Stimulated activated CD4-positive, alpha-beta T cell treated with anti-CD3 and anti-CD28 coated beads, Interleukin-15, amount 100 ng/mL, for 24 hours (primary cell): ENCODE measurements around the gene EIF5B.
"Not testable (repeated sequence)": the region's sequence is repeated elsewhere in the genome, so short reads cannot be mapped to it uniquely, and the experiment has no call there.

ENCODE experiments used
- DNase-seq: peaks from one replicate; pipeline ENCODE4 v3.0.0-alpha.2; 2020

The EIF5B gene

DNA sequence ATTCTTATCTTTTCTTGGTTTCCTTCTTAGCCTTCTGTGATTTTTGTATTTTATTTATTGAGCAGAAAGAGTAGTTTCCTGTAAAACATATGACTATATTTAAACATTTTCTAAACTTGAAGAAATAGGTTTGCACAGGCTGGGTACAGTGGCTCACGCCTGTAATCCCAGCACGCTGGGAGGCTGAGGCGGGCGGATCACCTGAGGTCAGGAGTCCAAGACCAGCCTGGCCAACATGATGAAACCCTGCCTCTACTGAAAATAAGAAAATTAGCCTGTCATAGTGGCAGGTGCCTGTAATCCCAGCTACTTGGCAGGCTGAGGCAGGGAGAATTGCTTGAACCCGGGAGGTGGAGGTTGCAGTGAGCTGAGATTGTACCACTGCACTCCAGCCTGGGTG, 31.7 kb downstream of the EIF5B start:
- not testable (repeated sequence) for DNase-seq

DNA sequence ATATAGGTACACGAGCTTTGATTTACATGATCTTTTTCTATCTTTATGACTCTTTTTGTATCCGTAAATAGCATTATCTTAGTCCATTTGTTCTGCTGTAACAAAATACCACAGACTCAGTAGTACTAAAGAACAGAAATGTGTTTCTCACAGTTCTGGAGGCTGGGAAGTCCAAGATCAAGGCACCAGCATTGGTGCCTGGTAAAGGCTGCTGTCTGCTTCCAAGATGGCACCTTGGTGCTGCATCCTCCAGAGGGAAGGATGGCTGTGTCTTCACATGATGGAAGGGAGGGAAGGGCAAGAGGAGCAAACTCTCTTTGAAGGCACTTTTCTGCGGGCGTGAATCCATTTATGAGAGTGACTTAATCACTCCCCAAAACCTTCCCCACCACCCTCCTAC, 36.0 kb downstream of the EIF5B start:
- no peak for DNase-seq

DNA sequence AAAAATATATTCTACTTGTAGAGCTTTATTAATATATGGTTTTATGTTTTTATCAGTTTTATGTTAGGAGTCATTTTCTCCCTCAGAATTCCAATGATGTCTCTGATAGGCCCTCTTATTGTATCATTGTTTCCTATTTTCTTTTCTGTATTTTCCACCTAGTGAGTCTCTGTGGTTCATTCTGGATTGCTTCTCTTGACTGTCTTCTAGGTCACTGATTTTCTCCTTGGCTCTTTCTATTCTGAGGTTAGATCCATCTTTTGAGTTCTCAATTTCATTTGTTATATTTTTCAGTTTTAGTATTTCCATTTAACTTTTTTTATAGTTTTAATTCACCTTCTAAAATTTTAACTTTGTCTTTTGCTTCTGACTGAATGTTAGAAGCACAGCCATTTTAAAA, 37.6 kb downstream of the EIF5B start:
- no peak for DNase-seq

GRCh38 chr2:99376254-99376864, 39.2 kb downstream of the EIF5B start:
- DNase-seq: no peak

GRCh38 chr2:99377879-99378278, 40.7 kb downstream of the EIF5B start:
- DNase-seq: no peak

GRCh38 chr2:99380376-99381010, 43.3 kb downstream of the EIF5B start:
- no peak for DNase-seq

DNA sequence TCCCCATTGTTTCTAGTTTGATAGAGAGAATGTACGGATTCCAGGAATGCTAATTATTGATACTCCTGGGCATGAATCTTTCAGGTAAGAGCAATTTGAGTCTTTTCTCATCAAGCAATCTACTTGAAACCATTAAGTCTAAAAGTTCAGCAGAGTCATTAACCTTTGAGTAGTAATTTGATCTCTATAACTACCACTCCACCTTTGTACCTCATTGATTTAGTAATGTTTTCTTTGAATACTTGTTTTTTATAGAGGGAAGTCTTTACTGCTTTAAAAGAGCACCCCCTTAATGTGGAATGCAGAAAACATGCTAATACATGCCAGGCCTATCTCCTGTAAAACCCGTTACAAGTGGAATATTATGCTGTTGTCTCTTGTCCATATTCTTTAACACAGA, 45.0 kb downstream of the EIF5B start:
- DNase-seq: no peak

- no peak for DNase-seq
Measured at GRCh38 chr2:99386011-99386410, 48.8 kb downstream of the EIF5B start.

- no peak for DNase-seq
Measured at GRCh38 chr2:99388892-99389291, 51.7 kb downstream of the EIF5B start.

GRCh38 chr2:99389371-99389770, 52.2 kb downstream of the EIF5B start:
- DNase-seq: no peak

DNA sequence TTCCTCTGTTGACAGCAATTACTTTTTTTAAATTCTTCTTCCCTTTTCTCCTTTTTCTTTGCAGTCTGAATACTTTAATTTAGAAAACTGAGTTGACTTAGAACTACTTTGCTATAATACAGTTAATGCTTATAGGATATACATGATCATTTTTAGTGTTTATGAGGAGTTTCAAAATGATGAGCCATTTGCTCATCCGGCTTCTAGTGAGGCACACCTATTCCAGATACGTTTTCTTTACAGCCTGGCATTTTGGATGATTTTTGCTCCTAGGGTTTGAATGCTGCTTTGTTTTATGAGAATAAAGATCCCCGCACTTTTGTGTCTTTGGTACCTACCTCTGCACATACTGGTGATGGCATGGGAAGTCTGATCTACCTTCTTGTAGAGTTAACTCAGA, 52.8 kb downstream of the EIF5B start:
- DNase-seq: no peak

DNA sequence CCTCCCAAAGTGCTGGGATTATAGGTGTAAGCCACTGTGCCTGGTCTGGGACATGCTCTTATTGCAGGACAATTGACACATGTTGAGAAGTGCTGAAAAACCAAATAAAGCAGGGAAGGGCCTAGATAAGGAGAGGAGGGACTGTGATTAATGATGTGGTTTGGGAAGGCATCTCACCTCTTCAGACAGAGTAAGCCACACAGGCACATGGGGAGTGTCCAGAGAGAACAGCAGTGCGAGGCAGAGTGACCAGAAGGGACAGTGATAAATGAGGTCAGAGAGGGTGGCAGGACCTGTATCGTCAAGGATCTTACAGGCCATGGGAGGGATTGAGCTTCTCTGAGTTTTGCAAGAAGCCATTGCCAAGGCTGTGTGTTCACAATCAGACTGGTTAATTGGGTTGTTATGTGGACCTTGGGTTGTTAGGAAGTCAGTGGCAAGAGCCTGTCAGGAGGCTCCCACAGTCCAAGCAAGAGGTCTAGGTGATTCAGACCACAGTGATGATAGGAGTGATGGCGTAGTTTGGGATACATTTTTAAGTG, 58.5 kb downstream of the EIF5B start:
- no peak for DNase-seq

DNA sequence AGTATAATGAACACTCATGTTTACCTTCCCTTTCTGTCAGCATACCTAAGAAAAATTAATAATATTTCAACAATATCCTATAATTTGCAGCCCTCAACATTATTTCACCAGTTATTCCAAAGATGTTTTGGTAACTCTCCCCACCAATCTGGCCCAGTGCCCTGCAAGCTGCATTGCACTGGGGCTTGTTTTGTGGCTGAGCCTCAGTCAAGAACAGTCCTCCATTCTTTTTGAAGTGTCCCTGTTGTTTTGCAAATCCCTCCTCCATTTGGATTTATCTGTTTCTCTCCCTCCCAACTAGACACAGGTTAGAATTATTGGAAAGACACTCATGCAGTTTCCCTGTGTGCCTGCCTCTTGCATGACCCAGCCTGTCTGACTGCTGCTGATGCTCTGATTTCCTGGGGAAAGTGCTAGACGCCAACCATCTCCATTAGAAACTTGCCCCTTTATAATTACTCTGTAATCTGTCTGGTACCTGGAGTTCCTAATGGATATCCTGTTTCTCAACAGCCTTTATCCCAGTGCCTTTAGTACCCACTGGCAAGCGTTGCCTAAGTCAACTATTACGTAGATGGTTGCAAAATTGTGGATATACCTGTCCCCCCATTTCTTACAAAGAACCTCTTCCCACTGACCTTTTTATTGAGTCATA, 60.2 kb downstream of the EIF5B start:
- DNase-seq: no peak

GRCh38 chr2:99398303-99398702, 61.1 kb downstream of the EIF5B start:
- DNase-seq: no peak

GRCh38 chr2:99399063-99399462, 61.9 kb downstream of the EIF5B start:
- no peak for DNase-seq

GRCh38 chr2:99399795-99400194, 62.6 kb downstream of the EIF5B start:
- no peak for DNase-seq

GRCh38 chr2:99401841-99402240, 64.7 kb downstream of the EIF5B start:
- no peak for DNase-seq

GRCh38 chr2:99403084-99403483, 65.9 kb downstream of the EIF5B start:
- DNase-seq: no peak

DNA sequence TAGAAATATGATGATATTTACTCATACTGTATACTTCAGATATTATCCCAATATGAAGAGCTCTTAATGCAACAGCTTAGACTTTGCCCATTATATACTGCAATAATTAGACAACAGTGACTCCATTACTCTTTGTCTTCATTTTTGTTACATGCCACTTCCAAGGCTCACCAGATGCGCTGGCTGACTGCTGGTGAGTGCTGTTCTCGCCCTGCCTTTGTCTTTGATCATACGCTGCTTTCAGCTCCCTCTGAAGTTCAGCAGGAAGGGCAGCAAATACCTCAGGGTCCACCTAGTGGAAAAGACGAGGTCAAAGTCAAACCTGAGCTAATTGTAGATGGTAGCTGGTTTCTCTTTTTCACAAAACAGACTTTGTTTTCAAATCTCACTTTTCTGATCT, 66.3 kb downstream of the EIF5B start:
- DNase-seq: no peak

DNA sequence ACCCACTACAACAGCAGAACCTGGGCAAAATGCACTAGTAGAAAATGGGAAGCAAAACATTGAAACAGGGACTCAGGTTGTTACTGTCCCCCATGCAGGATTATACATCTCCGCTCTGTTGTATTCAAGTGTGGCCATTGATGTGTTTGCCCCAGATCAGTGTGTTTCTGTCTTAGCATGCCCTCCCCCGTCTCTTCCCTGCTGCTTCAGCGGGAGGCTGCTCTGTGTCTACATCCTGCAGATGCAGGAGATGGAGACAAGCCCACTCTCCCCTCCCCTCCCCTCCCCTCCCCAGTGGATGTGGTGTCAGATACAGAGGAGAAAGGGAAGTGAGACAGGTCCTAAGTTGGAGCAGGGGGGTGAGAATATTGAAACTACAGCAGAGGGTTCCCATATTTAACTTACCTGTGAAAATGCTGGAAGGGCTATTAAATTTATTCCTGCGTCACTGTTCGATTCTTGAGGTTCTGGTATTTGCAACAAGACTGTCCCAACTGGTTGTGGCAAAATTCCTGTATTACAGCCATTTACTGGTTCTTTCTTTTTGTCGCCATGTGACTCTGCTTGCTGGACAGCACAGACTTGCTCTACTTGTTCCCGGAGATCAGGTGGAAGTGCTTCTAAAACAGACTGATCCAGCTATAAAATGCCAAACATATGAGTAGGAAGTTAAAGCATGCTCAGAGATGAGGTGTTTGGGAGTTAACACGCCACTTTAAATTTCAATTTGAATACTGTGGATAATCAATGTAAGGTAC, 67.0 kb downstream of the EIF5B start:
- no peak for DNase-seq

GRCh38 chr2:99404797-99405669, 67.8 kb downstream of the EIF5B start:
- DNase-seq: no peak

- no peak for DNase-seq
Measured at GRCh38 chr2:99406137-99406536, 68.9 kb downstream of the EIF5B start.

- DNase-seq: no peak
Measured at GRCh38 chr2:99410276-99410675, 73.1 kb downstream of the EIF5B start.
